Femur (tissue), 1 donor: ENCODE measurements around the gene AHCYL2.
"Not testable (repeated sequence)": the region's sequence is repeated elsewhere in the genome, so short reads cannot be mapped to it uniquely, and the experiment has no call there.

Experiments used
- DNase-seq: peaks from one replicate; pipeline ENCODE4 v3.0.0-alpha.2; 2017

AHCYL2 gene

DNA sequence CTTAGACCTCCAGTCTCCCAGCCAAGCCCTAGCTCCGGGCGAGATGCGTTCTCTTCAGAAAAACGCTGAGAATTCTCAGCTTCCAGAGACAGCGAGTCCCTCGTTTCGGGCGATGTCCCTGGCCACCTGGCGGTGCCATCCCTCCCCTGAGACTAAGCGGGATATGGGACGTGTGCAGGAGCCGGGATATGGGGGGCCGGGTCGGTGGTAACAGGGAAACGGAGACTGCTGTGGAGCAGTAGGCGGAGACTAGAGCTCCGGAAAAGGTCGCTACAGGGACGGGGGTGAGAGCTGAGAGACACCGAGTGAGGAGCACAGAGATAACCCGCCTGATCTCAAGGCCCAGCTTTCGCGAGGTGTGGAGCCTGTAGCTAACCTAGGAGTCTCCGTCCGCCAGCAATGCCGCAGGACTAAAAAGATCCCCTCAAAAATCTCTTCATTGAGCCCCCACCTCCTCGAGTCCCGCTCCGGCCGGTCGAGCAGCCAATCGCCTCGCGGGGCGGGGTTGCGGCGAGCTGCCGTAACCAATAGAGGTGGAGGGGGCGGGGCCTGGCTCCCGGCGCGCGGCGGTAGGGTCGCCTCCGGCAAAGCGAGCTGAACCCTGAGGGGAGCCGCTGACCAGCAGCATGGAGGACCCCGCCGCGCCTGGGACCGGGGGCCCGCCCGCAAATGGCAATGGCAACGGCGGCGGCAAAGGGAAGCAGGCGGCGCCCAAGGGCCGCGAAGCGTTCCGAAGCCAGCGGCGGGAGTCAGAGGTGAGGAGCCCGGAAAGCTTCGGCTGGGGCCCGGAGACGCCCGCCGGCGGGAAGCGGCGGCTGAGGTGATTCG, 209.2 kb downstream of the AHCYL2 start, which contains the start of gene STRIP2:
Gene STRIP2, plus strand, starts transcription at position 586 of the 828 bp plus-strand sequence. Its CDS starts 41 bp downstream, at position 627.
- peak; percentile 95 for DNase-seq

DNA sequence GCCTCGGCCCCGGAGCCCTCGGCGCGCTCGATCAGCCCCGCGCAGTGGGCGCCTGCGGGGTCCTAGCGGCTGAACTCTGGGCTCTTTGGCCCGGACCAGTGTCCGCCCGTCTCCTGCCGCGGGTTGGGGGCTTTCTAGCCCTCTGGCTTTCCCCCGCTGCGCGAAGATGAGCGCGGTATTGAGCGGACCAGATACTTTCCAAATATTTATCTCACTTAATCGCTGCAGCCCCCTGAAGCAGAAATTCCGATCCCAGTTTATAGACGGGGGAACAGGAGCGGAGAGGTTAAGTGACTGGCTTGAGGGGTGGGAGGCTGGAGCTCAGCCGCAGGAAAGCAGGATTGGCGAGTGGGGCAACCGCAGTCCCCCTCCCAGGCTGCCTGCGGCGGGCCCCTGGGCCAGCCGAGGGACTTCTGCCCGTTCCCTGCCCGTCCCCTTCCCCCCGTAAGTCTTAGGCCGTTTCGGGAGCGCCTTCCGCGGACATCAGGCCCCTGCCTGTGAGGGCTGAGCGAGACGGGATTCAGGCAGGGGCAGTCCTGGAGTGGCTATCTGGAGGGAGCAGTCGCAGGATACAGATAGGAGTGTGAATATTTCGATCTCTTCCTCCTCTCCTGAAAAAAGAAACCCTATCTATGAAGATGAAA, 210.0 kb downstream of the AHCYL2 start:
- DNase-seq, result peak; percentile 34

DNA sequence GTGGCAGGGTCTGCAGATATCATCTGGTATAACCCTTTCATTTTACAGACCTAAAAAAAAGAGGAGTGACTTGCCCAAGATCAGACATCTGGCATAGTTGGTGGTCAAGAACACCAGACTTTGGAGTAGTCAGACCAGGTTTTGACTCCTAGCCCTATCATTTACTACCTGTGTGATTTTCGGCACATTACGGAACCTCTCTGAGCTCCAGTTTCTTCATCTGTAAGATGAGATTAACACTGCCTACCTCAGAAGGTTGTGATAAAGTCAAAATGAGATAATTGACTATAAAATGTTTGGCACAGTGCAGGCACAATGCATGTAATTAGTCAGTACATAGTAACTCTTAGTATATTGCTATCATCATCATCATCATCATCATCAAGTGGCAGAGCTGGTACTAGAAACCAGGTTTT, 210.6 kb downstream of the AHCYL2 start:
- no peak for DNase-seq

DNA sequence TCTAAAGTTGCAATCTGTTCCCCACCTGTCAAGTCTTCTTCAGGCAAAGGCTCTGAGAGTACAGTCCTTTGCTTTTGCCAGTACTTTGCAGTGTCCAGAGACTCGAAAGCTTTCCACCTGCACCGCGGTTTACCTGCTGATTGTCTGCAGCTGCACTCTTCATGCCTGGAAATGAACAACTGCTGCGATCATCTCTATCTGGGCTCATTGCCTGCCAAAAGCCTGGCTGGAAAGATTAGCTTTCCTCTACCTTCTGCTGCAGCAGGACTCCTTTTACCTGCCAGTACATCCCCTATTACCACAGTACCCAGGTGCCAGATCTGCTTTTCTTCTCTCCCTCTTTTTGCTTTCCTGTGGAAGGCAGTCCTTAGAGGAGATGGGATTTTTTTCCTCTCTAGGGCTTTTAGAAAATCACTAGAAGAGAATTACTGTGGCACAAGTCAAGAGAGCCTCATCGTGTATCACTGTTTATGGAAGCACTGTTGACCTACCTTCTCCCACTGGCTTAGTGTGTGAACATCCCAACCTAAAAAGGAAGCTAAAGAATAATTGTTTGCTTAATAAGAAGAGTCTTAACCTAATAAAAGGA, 211.6 kb downstream of the AHCYL2 start:
- no peak for DNase-seq

DNA sequence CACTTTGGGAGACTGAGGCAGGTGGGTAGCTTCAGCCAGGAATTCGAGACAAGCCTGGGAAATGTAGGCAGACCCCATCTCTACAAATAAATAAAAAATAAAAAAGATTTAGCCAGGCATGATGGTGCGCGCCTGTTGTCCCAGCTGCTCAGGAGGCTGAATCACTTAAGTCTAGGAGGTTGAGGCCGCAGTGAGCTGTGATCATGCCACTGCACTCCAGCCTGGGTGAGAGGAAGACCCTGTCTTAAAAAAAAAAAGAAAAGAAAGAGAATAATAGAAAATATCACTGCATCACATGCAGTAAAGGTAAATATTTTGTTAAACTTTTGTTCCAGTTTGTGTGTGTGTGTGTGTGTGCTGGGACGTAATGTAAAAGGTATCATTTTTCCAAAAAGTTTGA, 212.4 kb downstream of the AHCYL2 start:
- DNase-seq, result no peak

DNA sequence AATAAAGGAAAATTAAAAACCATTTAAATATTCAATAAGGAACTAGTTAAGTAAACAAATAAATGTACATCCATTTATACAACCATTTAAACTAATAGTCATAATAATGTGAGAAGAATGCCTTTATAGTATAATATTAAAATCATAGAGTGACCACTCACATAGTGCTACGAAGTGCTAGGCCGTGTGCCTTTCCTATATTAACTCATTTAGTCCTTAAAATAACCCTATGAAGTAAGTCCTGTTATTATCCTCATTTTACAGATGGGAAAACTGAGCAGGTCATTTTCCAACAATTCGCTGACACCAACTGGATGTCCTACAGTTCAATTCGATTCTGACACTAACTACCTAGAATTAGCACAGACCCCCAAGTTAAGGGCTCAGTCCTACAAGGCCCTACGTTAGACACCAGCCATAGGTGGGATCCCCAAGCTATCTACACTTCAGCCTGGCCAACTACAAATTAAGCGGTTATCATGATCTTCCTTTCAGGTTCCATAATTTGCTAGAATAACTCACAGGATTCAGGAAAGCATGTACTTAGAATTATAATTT, 213.5 kb downstream of the AHCYL2 start:
- no peak for DNase-seq

DNA sequence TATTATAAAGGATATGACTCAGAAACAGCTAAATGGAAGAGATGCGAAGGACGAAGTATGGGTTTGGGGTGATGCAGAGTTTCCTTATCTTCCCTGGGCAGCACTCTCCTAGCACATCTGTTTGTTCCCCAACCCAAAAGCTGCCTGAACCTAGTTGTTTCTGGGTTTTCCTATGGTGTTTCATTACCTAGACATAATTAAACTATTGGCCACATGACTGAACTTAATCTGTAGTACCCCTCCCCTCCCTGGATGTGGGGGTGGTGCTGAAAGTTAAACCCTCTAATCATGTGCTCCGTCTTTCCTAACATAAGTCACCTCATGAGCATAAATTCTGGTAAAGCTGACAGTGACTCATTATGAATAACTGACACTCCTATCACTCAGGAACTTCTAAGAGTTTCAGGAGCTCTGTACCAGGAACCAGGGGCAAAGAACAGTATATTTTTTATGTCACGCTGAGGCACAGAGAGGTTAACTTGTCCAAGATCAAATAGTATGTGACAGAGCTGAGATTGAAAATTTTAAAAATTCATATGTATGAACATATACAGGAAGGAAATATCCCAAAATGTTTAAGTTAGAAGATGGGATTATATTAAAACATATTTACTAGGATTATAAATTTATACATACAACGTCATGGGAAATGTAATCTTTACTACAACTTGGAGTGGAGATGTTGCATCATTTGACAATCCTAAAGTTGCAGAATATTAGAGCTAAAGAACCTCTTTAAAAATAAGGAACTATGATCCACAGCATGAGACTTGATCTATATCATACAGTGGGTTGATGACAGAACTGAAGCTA, 214.2 kb downstream of the AHCYL2 start:
- no peak for DNase-seq

DNA sequence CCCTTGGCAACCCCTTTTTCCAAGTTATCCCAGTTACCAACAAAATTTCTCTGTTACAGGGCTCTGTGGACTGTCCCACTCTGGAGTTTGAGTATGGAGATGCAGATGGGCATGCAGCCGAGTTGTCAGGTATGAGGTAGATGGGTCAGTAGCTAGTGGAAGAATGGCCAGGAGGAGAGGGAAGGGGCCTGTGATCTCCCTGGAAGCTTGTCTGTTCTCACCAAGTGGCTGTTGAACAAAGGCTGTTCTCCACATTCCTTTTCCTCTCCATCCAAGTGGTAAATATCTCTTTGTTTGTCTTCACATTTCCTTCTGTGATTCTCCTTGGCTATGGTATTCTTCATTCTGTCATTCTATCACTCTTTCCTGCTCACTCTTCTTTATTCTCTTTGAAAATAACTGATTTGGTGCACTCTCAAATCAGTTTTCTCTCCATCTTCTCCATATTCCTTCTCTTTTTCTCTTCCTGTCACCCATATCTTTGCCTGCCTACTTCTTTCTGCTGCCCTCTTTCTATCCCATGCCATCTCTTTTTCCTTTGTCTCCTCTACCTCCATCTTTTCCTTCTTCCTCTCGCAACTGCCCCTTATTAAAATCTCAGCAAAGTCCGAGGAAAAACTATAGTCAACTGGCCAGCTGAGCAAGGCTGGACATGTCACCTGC, 215.3 kb downstream of the AHCYL2 start:
- DNase-seq, result no peak

DNA sequence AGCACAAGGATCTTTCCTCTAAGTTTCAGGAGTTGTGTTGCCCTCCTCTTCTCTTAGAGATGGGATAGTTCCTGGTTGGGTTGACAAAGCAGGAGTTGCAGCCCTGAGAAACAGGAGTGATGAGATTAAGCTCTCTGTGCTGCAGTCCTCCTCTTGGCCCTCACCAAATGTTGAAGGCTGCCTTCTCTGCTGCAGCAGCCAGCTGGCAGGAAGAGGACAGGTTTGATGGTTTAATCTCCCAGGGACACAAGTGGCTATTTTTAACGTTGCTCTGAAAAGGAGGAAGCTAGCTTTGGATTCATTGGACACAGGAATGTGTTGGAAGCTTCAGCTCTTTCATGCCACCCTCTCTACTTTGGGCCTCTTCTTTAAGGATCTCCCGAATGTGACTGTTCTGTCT, 218.8 kb downstream of the AHCYL2 start:
- DNase-seq, result no peak

DNA sequence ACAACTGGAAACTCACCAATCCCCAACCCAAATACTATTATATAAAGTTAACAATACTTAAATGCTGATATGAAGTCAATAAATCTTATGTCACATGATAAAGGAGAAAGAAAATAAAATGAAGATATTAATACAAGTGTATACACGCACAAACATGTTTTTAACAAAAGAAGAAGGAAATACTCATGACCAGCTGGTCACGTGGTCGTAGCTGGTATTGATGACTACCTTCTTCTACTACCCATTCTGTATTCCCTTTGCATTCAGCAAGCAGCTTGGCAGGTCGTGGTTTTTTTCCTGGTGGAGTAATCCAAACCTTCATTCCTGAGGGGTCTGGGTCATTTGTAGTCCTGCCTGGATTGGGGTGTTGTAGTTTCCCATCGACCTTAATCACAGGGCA, 219.9 kb downstream of the AHCYL2 start:
- not testable (repeated sequence) for DNase-seq

DNA sequence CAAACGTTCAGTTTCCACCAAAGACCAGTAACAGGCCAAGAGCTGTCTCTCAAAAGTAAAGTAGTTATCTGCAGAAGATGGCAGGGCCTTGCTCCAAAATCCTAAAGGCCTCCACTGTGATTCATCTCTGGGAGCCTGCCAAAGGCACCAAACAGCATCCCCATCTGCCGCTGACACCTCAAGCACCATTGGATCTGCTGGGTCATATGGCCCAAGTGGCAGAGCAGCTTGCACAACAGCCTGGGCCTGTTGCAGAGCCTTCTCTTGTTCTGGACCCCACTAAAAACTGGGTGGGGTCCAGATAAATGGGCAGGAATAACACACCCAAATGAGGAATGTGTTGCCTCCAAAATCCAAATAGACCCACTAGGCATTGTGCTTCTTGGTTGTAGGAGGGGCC, 222.1 kb downstream of the AHCYL2 start:
- not testable (repeated sequence) for DNase-seq

DNA sequence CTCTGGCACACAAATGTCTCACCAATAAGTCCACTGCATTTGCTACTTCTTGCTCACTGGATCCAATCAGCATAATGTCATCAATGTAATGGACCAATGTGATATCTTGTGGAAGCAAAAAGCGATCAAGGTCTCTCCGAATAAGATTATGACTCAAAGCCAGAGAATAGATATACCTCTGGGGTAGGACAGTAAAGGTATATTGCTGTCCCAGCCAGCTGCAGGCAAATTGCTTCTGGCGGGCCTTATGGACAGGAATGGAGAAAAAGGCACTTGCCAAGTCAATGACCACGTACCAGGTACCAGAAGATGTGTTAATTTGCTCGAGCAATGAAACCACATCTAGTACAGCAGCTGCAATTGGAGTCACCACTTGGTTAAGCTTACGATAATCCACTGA, 222.6 kb downstream of the AHCYL2 start:
- not testable (repeated sequence) for DNase-seq

DNA sequence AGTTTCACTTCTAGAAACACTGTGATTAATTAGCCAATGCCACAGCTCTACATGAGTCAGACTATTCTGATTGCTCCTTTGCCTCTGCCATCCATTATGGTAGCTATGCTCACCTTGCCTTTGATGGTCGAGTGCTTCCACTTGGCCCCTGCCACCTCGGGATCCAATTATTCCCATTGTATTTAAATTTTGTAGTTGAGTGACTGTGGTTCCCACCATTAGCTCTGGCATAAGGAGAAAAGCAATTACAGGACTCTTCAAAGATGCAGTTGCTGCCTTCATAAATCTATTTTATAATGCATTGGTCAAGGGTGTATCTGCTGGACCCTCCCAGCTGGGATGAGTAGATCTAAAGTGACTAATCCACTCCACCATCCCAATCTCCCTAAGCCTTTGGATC, 223.8 kb downstream of the AHCYL2 start:
- not testable (repeated sequence) for DNase-seq

DNA sequence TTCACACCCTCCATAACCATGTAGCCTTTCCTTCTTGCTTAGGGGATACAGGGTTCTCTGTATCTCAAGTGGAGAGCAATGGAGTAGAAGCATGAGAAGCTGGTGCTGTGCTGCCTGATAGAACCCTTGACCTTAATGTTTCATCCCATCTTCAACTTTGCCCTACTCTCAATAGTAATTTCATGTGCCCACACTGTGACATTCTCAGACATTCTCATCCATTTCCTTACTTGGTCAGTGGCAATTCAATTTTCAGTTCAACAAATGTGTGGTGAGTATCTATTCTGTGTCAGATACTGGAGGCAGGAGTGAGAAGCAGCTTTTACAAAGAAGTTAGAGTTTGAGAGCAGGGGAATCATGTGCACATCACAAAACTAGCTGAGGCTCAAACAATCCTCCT, 225.5 kb downstream of the AHCYL2 start:
- DNase-seq, result no peak

DNA sequence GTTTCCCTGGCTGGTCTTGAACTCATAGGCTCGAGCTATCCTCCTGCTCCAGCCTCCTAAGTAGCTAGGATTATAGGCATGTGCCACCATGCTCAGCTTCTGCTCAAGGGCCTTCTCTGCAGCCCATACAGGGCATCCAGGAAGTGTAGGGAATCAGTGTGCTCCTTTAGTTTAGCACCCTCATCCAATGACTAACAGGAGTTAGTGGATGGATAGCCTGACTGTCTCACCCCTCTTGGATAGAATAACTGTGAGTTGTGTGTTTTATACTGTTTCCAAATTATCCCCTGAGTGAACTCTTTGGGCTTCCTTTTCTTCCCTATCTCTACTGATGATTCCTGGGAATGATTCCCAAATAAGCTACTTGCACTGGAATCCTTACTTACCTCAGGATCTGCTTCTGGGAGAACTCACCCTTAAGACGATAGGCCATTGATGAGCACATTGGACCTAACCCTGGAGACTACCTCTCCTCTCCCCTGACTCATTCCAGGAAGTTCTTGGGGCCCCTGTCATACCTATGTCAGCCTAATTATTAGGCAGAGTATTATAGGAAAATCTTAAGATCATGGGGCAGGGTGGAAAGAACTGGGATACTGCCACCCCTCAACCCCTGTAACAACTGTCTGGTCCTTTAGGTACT, 227.9 kb downstream of the AHCYL2 start:
- DNase-seq, result no peak

DNA sequence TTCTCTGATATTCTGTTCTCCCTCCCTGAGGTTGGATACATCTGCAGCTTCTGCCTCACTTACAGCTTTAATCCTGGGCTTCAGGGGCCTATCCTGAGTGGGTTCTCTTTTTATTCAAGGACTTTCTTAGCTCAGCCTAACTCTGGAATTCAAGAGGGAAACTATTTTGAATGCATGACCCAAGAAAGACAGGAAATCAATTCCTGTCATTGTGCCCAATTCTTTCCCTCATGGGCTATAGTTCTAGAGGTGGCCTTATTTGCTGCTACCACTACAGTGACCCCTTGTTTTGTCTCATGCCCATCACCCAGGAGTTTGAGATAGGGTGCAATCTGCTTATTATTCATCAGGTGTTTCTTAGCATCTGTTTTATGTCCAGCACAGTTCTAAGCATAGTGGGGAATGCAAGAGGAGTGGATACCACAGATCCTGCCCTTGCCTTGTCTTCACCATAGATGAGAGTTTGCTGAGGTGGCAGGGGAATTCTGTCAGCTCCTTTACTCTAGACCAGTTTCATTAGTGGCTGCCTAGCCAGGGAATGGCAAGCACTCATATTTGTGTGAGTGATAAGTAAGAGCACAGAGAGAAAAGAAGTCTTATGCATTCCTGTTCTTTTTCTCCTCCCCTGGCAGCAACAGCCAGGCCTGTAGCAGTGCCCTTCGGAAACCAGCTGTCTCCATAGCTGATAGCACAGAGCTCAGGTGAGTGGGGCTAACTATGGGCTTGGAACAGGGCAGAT, 228.8 kb downstream of the AHCYL2 start:
- no peak for DNase-seq

DNA sequence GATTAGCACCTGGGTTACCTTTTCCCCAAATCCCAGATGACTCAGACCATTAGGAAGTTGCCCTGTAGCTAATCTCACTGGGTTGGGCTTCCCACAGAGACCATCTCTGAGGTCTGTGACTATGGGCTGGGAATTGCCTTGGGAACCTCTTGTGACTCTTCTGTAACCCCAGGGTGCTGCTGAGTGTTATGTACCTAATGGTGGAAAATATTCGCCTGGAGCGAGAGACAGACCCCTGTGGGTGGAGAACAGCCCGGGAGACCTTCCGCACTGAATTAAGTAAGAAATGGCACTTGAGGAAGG, 229.4 kb downstream of the AHCYL2 start:
- DNase-seq, result no peak

DNA sequence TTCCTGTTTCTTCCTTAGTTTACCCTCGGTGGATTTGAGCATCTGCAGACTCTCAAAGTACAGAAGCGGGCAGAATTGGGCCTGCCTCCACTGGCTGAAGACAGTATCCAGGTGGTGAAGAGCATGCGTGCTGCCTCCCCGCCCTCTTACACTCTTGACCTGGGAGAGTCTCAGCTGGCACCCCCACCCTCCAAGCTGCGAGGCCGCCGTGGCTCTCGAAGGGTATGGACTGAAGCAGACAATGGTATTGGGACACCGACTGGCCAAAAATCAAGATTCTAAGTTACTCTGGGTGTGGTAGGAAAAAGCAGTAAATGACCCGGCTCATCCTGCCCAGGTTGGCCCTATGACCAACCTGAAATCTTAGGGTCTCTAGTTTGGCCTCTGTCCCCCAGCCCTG, 231.6 kb downstream of the AHCYL2 start:
- DNase-seq, result no peak

DNA sequence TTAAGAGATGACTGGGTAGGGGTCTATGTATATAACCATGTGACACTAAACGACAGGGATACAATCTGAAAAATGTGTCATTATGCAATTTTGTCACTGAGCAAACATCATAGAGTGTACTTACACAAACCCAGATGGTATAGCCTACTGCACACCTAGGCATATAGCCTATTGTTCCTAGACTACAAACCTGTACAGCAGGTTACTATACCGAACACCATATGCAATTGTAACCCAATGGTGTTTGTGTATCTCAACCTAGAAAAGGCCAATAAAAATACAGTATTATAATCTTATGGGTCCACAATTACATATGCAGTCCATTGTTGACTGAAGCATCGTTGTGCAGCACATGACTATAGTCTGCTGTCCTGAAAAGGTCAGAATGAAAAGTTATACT, 232.3 kb downstream of the AHCYL2 start:
- DNase-seq, result no peak

DNA sequence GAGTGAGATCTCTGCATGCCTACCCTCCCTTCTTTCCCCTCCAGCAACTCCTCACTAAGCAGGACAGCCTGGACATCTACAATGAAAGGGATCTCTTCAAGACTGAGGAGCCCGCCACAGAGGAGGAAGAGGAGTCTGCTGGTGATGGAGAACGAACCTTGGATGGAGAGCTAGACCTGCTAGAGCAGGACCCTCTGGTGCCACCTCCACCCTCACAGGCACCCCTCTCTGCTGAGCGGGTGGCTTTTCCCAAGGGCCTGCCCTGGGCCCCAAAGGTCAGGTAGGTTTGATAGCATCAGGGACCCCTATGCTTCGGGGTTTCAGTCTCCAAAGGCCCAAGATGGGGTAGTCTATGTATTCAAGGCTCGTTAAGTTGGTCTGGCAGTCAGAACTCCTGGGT, 233.3 kb downstream of the AHCYL2 start:
- DNase-seq, result no peak

DNA sequence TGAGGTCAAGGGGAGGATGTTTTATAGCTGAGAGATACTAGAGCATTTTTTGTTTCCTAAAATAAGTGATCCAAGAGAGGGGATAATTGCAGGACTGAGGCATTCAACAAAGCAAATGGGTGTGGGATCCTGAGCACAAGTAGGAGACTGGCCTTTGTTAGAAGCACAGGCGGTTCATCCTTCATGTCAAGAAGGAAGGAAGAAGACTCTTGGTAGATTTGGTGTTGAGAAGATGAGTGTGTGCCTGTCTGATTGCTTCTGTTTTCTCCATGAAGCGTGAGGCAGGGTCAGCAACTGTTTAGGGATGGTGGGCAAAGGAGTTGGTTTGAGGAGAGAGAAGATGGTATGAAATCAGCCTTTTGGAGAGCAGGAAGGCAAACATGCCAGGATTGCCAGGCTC, 237.0 kb downstream of the AHCYL2 start:
- no peak for DNase-seq
